ENCODE data around the gene SECISBP2L.
"Not testable (repeated sequence)": the region's sequence is repeated elsewhere in the genome, so short reads cannot be mapped to it uniquely, and the experiment has no call there.

SECISBP2L gene

GRCh38 chr15:48992545-48992944, 53.7 kb downstream of the SECISBP2L start:
- DNase-seq (ENCODE audit: low read depth), result no peak

GRCh38 chr15:48992096-48992495, 54.1 kb downstream of the SECISBP2L start:
- no peak for DNase-seq (ENCODE audit: low read depth)

GRCh38 chr15:48989170-48989569, 57.1 kb downstream of the SECISBP2L start:
- no peak for DNase-seq (ENCODE audit: low read depth)

- no peak for DNase-seq (ENCODE audit: low read depth)
Observed at GRCh38 chr15:48987142-48987541, 59.1 kb downstream of the SECISBP2L start.

- DNase-seq (ENCODE audit: low read depth), result no peak
Observed at GRCh38 chr15:48986240-48986639, 60.0 kb downstream of the SECISBP2L start.

- no peak for DNase-seq (ENCODE audit: low read depth)
Observed at GRCh38 chr15:48985516-48985915, 60.7 kb downstream of the SECISBP2L start.

- no peak for DNase-seq (ENCODE audit: low read depth)
Observed at GRCh38 chr15:48984811-48985352, 61.4 kb downstream of the SECISBP2L start.

- DNase-seq (ENCODE audit: low read depth), result no peak
Observed at GRCh38 chr15:48984021-48984710, 62.1 kb downstream of the SECISBP2L start.

GRCh38 chr15:48983300-48983699, 62.9 kb downstream of the SECISBP2L start:
- no peak for DNase-seq (ENCODE audit: low read depth)

GRCh38 chr15:48981941-48982340, 64.3 kb downstream of the SECISBP2L start:
- DNase-seq (ENCODE audit: low read depth), result no peak

GRCh38 chr15:48978638-48979037, 67.6 kb downstream of the SECISBP2L start:
- no peak for DNase-seq (ENCODE audit: low read depth)

- DNase-seq (ENCODE audit: low read depth), result no peak
Observed at GRCh38 chr15:48976444-48977088, 69.7 kb downstream of the SECISBP2L start.

GRCh38 chr15:48975472-48976419, 70.5 kb downstream of the SECISBP2L start:
- peak; percentile 42 for DNase-seq (ENCODE audit: low read depth)

GRCh38 chr15:48974882-48975281, 71.4 kb downstream of the SECISBP2L start:
- DNase-seq (ENCODE audit: low read depth), result no peak

GRCh38 chr15:48972750-48973503, 73.3 kb downstream of the SECISBP2L start:
- no peak for DNase-seq (ENCODE audit: low read depth)

GRCh38 chr15:48970926-48971325, 75.3 kb downstream of the SECISBP2L start:
- DNase-seq (ENCODE audit: low read depth), result not testable (repeated sequence)

GRCh38 chr15:48968066-48968465, 78.2 kb downstream of the SECISBP2L start:
- DNase-seq (ENCODE audit: low read depth), result no peak

GRCh38 chr15:48967336-48967735, 78.9 kb downstream of the SECISBP2L start:
- DNase-seq (ENCODE audit: low read depth), result no peak

GRCh38 chr15:48966595-48967301, 79.5 kb downstream of the SECISBP2L start:
- DNase-seq (ENCODE audit: low read depth), result no peak

- no peak for DNase-seq (ENCODE audit: low read depth)
Observed at GRCh38 chr15:48965972-48966371, 80.3 kb downstream of the SECISBP2L start.

- no peak for DNase-seq (ENCODE audit: low read depth)
Observed at GRCh38 chr15:48964898-48965297, 81.3 kb downstream of the SECISBP2L start.

Measured in CMK (cell line).